Neural progenitor cell (in vitro differentiated cells): ENCODE data around the gene PPM1G. TPM values are rescaled to one million over a fixed set of nuclear protein-coding genes. Genes with fewer than 3 reads are reported as not detected.

Experiments
- DNase-seq: peaks from one replicate; pipeline ENCODE4 v3.0.0-alpha.2; 2016; ENCODE audit warnings: low spot score
- H2AFZ ChIP-seq: fragments of 200-600 bp; sonication (generic); replicated peaks from 2 replicates; pipeline ENCODE4 v1.6.1; 2016; ENCODE audit warnings: antibody characterized with exemption
- H3F3A ChIP-seq: fragments of 200-600 bp; sonication (generic); 2 replicates; pipeline ENCODE4 v1.6.1; 2016; ENCODE audit warnings: antibody characterized with exemption, low read depth
- H3K27ac ChIP-seq: fragments of 200-600 bp; sonication (generic); 2 replicates; pipeline ENCODE4 v1.5.1; 2016; ENCODE audit warnings: mild to moderate bottlenecking
- H3K27me3 ChIP-seq: fragments of 200-600 bp; sonication (generic); 2 replicates; pipeline ENCODE4 v1.6.1; 2016; ENCODE audit warnings: mild to moderate bottlenecking, moderate library complexity
- H3K36me3 ChIP-seq: fragments of 200-600 bp; sonication (generic); 2 replicates; pipeline ENCODE4 v1.5.1; 2016
- H3K4me1 ChIP-seq: fragments of 200-600 bp; sonication (generic); 2 replicates; pipeline ENCODE4 v1.6.1; 2016; ENCODE audit warnings: mixed run types
- H3K4me2 ChIP-seq: fragments of 200-600 bp; sonication (generic); 2 replicates; pipeline ENCODE4 v1.6.1; 2016
- H3K4me3 ChIP-seq: fragments of 200-600 bp; sonication (generic); 2 replicates; pipeline ENCODE4 v1.5.1; 2016
- H3K79me2 ChIP-seq: fragments of 200-600 bp; sonication (generic); 2 replicates; pipeline ENCODE4 v1.6.1; 2016; ENCODE audit warnings: low read depth
- H3K9ac ChIP-seq: fragments of 200-600 bp; sonication (generic); 2 replicates; pipeline ENCODE4 v1.6.1; 2016
- H3K9me3 ChIP-seq: fragments of 200-600 bp; sonication (generic); 2 replicates; pipeline ENCODE4 v1.5.1; 2016; ENCODE audit warnings: low read depth
- H4K20me1 ChIP-seq: fragments of 200-600 bp; sonication (generic); 2 replicates; pipeline ENCODE4 v1.6.1; 2016; ENCODE audit warnings: low read depth
- H3K27ac Mint-ChIP-seq: 3 replicates; pipeline ENCODE4 v1.8.0; 2021; ENCODE audit warnings: mixed read lengths
- H3K27me3 Mint-ChIP-seq: 2 replicates; pipeline ENCODE4 v1.8.0; 2022; ENCODE audit warnings: low read depth, mild to moderate bottlenecking, inconsistent platforms, moderate library complexity, mixed read lengths; ENCODE audit not compliant: insufficient read depth
- H3K36me3 Mint-ChIP-seq: 3 replicates; pipeline ENCODE4 v1.8.0; 2021; ENCODE audit warnings: mixed read lengths
- H3K4me1 Mint-ChIP-seq: 3 replicates; pipeline ENCODE4 v1.8.0; 2021; ENCODE audit warnings: mixed read lengths
- H3K4me3 Mint-ChIP-seq: 3 replicates; pipeline ENCODE4 v1.8.0; 2021; ENCODE audit warnings: mild to moderate bottlenecking, moderate library complexity, mixed read lengths
- H3K9me3 Mint-ChIP-seq: 3 replicates; pipeline ENCODE4 v1.8.0; 2020; ENCODE audit warnings: mixed read lengths
- CTCF ChIP-seq: fragments of 200-600 bp; sonication (generic); IDR thresholded peaks from 2 replicates; pipeline ENCODE4 v1.5.1; 2017; ENCODE audit warnings: antibody characterized with exemption, mild to moderate bottlenecking
- EZH2 ChIP-seq: fragments of 200-600 bp; sonication (generic); IDR thresholded peaks from 2 replicates; pipeline ENCODE4 v1.6.1; 2017; ENCODE audit warnings: antibody characterized with exemption, mild to moderate bottlenecking, moderate library complexity
- EZH2phosphoT487 ChIP-seq: fragments of 200-600 bp; sonication (generic); IDR thresholded peaks from 2 replicates; pipeline ENCODE4 v1.6.1; 2017; ENCODE audit warnings: antibody characterized with exemption
- total RNA-seq: library from RNA; depleted of rRNA; stranded (reverse); fragments of >200 nt; gene quantifications from 2 replicates; pipeline ENCODE4 v1.2.3, GENCODE V29; 2015; ENCODE audit warnings: low replicate concordance

PPM1G gene
- total RNA-seq, 1 donor from 2014 or later, result 114 TPM

GRCh38 chr2:27390822-27391679 is 18.3 kb downstream of the PPM1G start:
- DNase-seq, result no peak
- Histone ChIP-seq H3F3A (no peaks in the 10 kb centered on the region), H3K4me1 (no peaks in the 10 kb centered on the region), H3K27ac (no peak overlapping the region), H3K27me3 (no peaks in the 10 kb centered on the region), H3K36me3 (no peaks in the 10 kb centered on the region), H3K79me2 (peaks cover 93% of the 10 kb centered on the region), H3K4me3 (no peak overlapping the region), H3K4me2 (no peak overlapping the region), H3K9ac (no peak overlapping the region), H3K9me3 (no peaks in the 10 kb centered on the region), H4K20me1 (peaks cover 23% of the 10 kb centered on the region), H2AFZ (no peak overlapping the region)
- Mint-ChIP-seq H3K36me3 (peaks cover 12% of the 10 kb centered on the region), H3K9me3 (no peaks in the 10 kb centered on the region), H3K4me3 (no peak overlapping the region), H3K27ac (no peak overlapping the region), H3K4me1 (no peaks in the 10 kb centered on the region), H3K27me3 (no peaks in the 10 kb centered on the region)
- TF ChIP-seq EZH2 (no peak), EZH2phosphoT487 (no peak), CTCF (no peak)

DNA sequence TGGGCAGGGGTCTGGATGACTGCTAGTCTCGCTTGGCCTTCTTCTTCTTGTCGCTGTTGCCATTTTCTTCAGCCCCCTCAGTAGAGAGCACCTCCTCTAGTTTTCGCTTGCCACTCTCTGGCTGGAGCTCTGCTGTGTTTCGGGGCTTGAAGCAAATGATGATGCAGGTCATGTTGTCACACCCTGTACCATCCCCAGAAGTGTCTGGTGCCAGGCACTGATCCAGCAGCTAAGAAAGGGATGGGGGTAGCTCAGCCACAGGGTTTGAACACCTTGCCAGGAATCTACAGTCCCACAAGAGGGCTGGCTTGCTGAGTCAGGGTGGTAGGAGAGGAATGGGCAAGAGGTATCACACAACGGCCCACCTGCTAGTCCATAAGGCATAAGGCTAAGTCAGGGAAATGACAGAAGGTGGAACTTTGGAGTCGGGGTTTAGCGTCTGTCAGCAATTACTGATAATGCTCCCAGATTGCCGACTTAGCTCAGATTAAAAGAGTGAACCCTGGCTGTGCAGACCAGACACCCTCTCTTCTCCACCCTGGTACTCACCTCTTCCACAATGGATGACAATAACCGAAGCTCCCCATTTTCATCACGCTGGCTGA is 27.7 kb downstream of the PPM1G start:
- peak; percentile 4 for DNase-seq
- H3K36me3 Mint-ChIP-seq, result peaks cover 30% of the 10 kb centered on the region
- no peaks in the 10 kb centered on the region for H3K36me3 ChIP-seq
- H3K9ac ChIP-seq, result no peak overlapping the region
- H3K27me3 Mint-ChIP-seq, result peaks cover 14% of the 10 kb centered on the region
- H3K4me3 ChIP-seq, result no peak overlapping the region
- no peak for TF ChIP-seq EZH2phosphoT487
- no peak for TF ChIP-seq EZH2
- no peak for TF ChIP-seq CTCF
- peaks cover 24% of the 10 kb centered on the region for H3K4me1 Mint-ChIP-seq
- peak overlapping the region; percentile 94 for H3K27ac Mint-ChIP-seq
- H3K27ac ChIP-seq, result peak overlapping the region; percentile 95
- H3K4me1 ChIP-seq, result peaks cover 8% of the 10 kb centered on the region
- H3K27me3 ChIP-seq, result no peaks in the 10 kb centered on the region
- H4K20me1 ChIP-seq, result no peaks in the 10 kb centered on the region
- H3K9me3 ChIP-seq, result no peaks in the 10 kb centered on the region
- peak overlapping the region; percentile 84 for H3K4me2 ChIP-seq
- H2AFZ ChIP-seq, result no peak overlapping the region
- H3K9me3 Mint-ChIP-seq, result no peaks in the 10 kb centered on the region
- peak overlapping the region; percentile 85 for H3K4me3 Mint-ChIP-seq
- peaks cover 47% of the 10 kb centered on the region for H3F3A ChIP-seq
- H3K79me2 ChIP-seq, result peaks cover 31% of the 10 kb centered on the region

GRCh38 chr2:27380626-27381545 is 28.5 kb downstream of the PPM1G start, which contains the start of gene ZNF513:
Gene ZNF513, minus strand, starts transcription at chr2:27380734. Its CDS starts 208 bp downstream, at chr2:27380526.
- no peaks in the 10 kb centered on the region for H3K27me3 ChIP-seq
- peak within 1 kb of the TSS; percentile 94 for H3K27ac Mint-ChIP-seq
- H3F3A ChIP-seq, result peaks cover 47% of the 10 kb centered on the region
- H3K4me3 ChIP-seq, result peak within 1 kb of the TSS; percentile 61
- peaks cover 30% of the 10 kb centered on the region for H3K36me3 Mint-ChIP-seq
- peaks cover 24% of the 10 kb centered on the region for H3K4me1 Mint-ChIP-seq
- H2AFZ ChIP-seq, result no peak within 1 kb of the TSS
- no peaks in the 10 kb centered on the region for H3K9me3 Mint-ChIP-seq
- H4K20me1 ChIP-seq, result no peaks in the 10 kb centered on the region
- H3K9ac ChIP-seq, result peak within 1 kb of the TSS; percentile 47
- no peaks in the 10 kb centered on the region for H3K36me3 ChIP-seq
- H3K4me3 Mint-ChIP-seq, result peak within 1 kb of the TSS; percentile 96
- H3K4me2 ChIP-seq, result peak within 1 kb of the TSS; percentile 84
- H3K27me3 Mint-ChIP-seq, result peaks cover 14% of the 10 kb centered on the region
- H3K79me2 ChIP-seq, result peaks cover 25% of the 10 kb centered on the region
- no peak for TF ChIP-seq EZH2
- TF ChIP-seq EZH2phosphoT487, result no peak
- TF ChIP-seq CTCF, result no peak
- no peaks in the 10 kb centered on the region for H3K9me3 ChIP-seq
- peak; percentile 98 for DNase-seq
- H3K4me1 ChIP-seq, result peaks cover 8% of the 10 kb centered on the region
- peak within 1 kb of the TSS; percentile 95 for H3K27ac ChIP-seq
